Effector CD8-positive, alpha-beta T cell (primary cell): ENCODE data around the gene LYPD8.
"Not testable (repeated sequence)": the region's sequence is repeated elsewhere in the genome, so short reads cannot be mapped to it uniquely, and the experiment has no call there.

ENCODE experiments used
- DNase-seq: peaks from one replicate; lab custom pipeline; 2025; lab: John Stamatoyannopoulos, UW
- total RNA-seq, 4 experiments: gene quantifications; one replicate each; lab custom pipeline; 2026; lab: John Stamatoyannopoulos, UW

Gene LYPD8, protein sequence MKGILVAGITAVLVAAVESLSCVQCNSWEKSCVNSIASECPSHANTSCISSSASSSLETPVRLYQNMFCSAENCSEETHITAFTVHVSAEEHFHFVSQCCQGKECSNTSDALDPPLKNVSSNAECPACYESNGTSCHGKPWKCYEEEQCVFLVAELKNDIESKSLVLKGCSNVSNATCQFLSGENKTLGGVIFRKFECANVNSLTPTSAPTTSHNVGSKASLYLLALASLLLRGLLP
- 0 reads per million in 4 experiments for total RNA-seq

DNA sequence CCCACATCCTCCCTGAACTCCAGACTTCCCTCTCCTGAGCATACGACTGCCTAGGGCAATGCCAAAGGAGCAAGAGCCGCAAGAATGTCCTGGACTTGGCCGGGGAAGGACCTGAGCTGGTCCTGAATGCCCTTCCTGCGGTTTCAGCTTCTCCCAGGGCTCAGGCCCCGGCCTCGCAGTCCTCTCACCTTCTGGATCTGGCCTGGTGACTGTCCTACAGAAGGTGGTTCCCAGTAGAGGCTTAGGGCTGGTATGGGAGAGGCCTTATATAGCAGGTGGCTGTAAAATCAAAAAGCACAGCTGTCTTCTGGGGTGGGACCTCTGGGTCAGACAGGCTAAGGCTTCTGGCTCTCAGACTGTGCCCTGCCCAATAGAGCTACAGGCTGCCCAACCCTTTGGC, at the start of gene LYPD8:
TSS of gene LYPD8 (minus strand) at position 243 of the 400 bp plus-strand sequence. CDS start 4,678 bp downstream, outside the sequence.
- DNase-seq, result no peak

DNA sequence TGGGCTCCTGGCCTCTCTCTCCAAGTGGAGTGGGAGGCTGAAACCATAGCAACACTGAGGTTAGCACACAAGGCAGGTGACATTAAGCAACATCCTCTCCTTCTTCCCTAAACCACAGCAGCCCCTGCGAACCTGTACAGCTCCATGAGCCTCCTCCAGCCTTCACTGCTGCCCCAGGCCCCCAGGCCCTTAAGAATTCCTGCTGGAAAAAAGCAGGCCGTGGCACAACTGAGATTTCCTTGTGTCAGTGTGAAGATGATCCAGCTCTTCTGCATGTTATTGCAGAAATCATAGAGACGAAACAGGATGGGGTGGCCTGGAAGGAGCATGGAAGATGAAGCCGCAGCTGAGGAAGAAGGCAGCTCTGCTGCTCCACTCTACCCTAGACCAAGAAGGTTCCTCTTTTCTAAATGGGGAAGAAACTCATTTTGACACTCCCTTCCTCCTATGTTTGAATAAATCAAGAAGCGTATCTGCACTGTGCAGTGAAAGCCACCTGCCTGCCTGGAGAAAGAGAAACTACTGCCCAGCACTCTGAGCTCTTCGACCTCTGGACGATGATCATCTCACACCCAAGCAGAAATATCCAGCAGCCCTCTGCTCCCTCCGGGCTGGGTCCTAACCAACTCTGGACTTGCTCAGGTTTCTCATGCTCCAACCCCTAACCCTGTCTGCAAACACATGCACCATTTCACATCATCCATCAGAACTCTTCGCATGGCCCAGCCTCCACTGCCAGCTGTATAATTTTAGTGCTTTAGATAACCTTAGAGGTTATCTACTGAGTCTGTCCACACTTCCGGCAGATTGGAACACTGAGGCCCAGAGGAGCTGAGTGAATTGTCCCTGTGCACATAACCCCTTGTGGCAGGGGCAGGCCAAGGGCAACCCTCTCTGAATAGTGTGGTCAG, 49.5 kb upstream of the LYPD8 start:
- no peak for DNase-seq

DNA sequence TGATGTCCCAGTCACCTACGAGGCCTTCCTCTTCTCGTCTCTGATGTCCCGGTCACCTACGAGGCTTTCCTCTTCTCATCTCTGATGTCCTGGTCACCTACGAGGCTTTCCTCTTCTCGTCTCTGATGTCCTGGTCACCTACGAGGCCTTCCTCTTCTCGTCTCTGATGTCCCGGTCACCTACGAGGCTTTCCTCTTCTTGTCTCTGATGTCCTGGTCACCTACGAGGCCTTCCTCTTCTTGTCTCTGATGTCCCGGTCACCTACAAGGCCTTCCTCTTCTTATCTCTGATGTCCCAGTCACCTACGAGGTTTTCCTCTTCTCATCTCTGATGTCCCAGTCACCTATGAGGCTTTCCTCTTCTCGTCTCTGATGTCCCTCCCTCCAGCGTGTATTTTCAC, 47.9 kb upstream of the LYPD8 start:
- DNase-seq, result not testable (repeated sequence)

DNA sequence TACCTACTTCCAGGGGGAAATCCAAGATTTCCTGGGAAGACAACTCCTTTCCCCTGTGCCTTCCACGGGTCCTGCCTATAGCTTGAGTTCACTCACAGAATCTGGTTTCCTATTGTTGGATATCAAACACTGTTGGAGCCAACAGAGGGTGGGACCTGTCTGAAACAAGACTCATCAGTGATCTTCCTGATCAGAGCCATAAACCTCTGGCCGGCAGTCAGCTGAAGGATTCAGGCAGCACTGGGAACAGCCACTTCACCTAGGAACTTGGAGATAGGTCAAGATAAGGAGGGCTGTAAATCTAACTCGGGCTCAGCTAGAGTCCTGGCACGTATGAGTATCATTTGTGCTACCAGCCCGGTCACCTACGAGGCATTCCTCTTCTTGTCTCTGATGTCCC, 46.9 kb upstream of the LYPD8 start:
- DNase-seq, result no peak

DNA sequence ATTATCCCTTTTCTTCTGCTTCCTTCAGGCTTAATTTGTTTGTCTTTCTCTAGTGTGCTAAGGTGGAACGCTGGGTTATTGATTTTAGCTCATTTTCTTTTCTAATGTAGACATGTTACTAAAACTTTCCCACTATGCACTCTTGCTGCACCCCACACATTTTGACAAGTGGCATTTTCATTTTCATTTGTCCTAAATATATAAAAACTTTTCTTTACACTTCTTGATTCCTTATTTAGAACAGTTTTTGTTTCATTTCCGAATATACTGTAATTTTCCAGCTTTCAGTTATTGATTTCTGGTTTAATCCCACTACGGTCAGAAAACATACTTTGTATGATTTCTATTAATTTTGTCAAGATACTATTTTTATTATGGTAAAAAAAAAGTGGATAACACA, 44.9 kb upstream of the LYPD8 start:
- no peak for DNase-seq

DNA sequence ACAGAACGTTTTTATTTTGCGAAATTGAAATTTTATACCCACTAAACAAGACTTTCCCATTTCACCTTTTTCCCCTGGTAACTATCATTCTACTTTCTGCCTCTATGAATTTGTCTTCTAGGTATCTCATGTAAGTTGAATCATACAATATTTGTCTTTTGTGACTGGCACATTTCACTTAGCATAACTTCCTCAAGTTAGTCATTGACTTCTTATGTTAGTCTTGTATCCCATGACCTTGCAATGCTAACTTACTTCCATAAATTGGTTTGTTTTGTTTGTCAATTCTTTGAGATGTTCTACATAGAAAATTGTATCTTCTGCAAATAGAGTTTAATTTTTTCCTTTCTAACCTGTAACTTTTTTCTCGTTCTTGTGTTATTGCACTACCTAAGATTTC, 43.2 kb upstream of the LYPD8 start:
- no peak for DNase-seq

DNA sequence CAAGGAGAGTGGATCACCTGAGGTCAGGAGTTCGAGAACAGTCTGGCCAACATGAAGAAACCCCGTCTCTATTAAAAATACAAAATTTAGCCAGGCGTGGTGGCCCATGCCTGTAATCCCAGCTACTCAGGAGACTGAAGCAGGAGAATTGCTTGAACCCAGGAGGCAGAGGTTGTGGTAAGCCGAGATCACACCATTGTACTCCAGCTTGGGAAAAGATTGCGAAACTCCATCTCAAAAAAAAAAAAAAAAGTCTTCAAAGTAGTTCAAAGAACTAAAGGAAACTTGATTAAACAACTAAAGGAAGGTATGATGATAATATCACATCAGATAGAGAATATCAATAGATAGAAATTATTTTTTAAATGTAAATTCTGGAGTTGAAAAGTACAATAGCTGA, 39.1 kb upstream of the LYPD8 start:
- DNase-seq, result not testable (repeated sequence)

DNA sequence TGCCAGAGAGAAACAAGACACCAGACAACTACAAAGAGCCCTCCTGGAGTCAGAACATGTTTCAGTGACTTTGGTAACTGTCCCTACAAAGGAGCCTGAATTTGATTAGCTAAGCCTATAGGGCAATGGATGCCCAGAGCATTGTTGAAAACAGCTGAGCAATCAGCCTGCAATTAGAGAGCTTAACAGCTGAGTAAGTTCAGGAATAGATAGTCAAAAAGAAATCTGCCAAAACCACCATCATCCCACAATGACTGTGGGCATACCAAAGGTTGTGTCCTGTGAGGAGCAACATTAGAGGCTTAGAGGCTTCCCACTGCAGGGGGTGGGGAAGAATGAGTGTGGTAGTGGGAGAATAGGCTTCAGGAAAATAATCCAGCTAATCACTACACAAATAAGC, 38.0 kb upstream of the LYPD8 start:
- DNase-seq, result no peak

DNA sequence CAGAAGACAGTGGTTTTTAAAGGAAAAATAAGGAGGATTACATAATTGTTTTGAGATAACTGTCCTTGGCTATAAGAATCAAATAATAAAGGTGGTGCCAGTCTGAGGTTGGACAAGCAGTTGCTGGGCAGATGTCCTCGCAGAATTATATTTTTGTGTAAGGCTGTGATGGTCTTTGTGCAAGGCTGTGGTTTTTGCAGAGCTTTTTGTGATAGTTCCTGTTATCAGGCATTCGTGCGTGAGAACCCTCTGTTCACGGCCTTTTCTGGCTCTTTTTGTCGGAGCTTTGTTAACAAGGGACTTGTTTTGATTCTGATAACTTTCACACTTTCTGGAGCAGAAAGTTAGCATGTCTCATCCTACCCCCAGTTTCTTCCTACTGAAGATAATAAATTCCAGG, 36.8 kb upstream of the LYPD8 start:
- DNase-seq, result no peak

DNA sequence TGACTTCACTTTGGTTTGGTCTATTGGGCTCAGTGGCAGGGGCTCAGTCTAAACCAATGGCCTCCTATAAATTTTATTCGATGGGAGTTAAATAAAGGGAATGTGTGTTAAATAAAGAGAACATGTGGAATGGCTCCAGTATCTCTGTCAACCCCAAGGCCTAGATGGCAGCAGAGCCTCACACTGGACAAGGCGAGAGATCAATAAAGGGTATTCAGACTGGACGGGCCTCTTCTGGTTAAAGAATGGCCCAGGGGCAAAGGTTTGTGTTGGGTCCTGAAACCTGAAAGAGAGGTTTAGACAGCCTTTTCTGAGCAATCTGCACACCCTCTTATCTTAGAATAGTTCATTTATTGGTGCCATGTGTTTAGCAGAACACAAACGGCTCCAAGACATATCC, 35.5 kb upstream of the LYPD8 start:
- DNase-seq, result no peak

DNA sequence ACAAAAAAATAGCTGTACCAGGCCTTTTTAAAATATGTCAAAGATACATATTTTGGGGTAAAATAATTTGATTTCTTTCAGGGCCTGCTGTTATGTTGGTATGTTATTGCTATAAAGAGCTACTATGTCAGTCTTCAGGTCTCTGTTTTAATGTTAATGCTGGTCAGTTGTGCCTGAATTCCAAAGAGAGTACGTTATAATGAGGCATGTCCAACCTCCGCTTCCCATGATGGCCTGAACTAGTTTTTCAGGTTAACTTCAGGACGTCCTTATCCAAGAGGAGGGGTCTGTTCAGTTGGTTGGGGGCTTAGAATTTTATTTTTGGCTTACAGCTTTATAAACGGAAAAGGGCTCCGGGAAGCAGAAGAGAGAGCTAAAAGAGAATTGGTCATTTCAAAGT, 34.9 kb upstream of the LYPD8 start:
- DNase-seq, result no peak

DNA sequence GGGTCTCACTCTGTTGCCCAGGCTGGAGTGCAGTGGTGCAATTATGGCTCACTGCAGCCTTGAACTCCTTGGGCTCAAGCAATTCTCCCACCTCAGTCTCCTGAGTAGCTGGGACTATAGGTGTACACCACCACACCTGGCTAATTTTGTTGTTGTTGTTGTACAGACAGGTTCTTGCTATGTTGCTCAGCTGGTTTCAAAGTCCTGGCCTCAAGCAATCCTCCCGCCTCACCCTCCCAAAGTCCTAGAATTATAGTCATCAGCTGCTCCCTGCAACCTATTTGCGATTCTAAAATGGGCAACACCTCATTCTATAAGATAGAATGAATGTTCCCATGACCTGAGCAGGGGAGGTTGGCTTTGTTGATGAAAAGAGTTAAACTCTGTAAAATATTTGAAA, 33.8 kb upstream of the LYPD8 start:
- not testable (repeated sequence) for DNase-seq

DNA sequence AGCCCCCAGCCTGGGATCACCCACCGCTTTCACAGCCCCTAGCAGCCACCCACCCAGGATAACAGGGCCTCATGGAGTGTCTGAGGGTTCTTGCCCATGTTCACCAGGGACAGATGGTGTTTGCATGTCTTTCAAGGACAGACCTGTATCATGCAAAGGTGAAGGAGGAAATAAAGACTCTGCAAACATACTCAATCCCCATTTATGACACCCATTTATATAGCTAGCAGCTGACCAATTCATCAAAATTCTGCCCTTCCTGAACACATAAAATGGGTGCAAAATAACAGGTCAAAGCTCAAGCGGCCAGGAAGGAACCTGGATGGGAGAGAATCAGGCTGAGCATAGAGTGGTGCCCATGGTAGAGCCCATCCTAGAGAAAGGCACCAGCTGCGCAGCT, 32.8 kb upstream of the LYPD8 start:
- DNase-seq, result no peak

DNA sequence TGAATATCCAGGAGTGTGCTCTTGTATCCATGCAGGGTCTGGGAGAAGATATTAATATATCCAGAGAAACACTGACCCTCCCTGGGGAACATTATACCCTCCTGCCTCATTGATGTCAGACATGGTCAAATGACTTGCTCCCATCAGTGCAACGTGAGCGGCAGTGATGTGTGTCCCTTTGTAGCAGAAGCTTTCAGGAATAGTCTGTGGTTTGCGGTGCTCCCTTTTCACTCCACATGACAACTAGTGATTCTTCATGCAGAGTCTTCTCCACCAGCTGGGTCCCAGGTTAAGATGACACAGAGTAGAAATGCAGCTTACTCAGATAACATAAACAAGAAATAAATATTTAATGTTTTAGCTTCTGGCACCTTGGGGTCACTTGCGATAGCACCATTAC, 31.9 kb upstream of the LYPD8 start:
- DNase-seq, result no peak

DNA sequence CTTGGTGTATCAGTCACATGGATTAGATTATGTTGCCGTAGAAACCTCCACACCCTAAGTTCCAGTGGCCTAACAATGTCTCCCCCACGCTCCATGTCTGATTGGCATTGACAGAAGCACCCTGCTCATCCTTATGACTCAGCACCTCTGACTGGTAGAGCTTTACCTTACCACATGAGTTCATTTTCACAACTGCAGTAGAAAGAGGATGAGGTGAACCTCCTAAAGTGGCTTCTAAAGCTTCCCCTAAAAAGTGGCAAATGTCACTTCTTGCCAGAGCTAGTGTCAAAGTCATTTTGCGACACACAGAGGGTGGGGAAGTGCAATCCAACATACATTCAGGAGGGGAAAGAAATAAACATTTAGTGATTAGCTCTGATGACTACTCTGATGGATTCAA, 30.6 kb upstream of the LYPD8 start:
- no peak for DNase-seq

DNA sequence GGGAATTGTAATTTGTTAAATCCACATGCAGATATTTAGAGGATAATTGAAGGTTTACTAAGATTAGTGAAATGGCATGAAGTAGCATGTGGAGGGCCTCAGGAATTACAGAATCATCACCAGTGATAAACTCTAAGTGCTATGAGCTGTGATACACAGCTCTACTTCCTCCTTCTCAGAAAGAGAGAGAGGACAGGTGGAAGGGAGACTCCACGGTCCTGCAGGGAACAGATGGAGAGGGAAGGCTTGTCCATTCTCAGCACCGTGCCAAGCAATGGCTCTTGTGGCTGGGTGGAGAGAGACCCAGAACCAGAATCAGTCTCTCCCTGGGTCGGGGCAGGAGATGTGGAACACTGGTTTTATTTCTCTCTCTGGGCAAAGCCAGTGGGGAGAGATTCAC, 27.8 kb upstream of the LYPD8 start:
- DNase-seq, result no peak

DNA sequence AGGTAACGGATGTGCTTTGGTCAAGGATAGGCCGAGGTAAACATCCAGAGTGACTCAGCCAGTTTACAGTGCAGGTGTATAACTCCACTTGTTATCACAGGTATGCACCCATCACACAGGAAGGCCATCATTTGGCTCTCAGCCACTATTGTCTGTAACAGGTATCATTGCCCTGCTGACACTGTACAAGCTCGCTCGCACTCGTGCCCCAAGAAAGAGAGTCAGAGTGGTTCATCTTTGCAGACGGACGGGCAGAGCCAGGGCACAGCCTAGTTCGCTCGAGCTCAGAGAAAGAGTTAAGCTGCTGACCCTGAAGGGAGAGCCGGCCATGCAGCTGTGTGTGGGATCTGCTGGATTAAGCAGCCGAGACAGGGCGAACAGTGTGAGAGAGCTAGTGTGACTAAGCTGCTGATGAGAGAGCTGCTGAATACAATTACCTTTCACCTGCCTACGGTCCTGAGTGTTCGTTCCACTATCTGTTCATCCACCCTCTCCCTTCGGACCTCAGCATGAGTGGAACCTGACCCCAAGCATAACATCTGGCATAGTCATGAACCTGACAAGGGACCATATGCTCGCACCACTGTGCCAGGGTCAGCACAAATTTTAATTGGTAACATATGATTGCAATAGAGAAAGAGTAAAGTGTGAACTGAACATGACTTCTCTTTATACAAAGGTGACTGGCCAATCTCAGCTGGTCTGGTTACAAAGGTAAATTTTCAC, 27.0 kb upstream of the LYPD8 start:
- DNase-seq, result no peak

DNA sequence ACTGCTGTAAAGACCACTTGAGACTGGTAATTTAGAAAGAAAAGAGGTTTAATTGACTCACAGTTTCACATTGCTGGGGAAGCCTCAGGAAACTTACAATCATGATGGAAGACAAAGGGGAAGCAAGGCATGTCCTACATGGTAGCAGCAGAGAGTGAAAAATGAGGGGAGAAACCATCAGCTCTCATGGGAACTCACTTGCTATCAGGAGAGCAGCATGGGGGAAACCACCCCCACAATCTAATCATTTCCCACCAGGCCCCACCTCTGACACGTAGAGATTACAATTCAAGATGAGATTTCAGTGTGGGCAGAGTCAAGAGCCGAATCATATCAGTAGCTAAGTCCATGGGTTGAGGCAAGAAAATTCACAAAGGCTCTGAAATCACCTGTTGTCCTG, 23.8 kb upstream of the LYPD8 start:
- DNase-seq, result no peak

DNA sequence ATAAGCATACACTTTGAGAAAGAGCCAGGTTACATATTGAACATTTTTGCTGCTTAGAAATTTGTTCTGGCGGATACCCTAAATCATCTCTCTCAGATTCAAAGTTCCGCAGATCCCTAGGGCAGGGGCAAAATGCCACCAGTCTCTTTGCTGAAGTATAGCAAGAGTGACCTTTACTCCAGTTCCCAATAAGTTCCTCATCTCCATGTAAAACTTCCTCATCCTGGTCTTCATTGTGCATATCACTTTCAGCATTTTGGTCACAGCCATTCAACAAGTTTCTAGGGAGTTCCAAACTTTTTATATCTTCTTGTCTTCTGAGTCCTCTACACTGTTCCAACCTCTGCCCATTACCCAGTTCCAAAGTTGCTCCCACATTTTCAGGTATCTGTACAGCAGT, 23.3 kb upstream of the LYPD8 start:
- no peak for DNase-seq

DNA sequence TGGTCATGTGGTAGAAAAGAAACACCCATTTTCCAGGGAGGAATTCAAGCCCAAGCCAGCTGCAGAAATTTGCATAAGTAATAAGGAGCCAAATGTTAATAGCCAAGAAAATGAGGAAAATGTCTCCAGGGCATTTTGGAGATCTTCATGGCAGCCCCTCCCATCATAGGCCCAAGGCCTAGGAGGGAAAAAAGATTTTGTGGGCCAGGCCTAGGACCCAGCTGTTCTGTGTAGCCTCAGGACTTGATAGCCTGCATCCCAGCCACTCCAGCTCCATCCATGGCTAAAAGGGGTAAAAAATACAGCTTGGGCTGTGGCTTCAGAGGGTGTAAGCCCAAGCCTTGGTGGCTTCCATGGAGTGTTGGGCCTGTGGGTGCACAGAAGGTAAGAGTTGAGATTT, 21.4 kb upstream of the LYPD8 start:
- DNase-seq, result no peak

DNA sequence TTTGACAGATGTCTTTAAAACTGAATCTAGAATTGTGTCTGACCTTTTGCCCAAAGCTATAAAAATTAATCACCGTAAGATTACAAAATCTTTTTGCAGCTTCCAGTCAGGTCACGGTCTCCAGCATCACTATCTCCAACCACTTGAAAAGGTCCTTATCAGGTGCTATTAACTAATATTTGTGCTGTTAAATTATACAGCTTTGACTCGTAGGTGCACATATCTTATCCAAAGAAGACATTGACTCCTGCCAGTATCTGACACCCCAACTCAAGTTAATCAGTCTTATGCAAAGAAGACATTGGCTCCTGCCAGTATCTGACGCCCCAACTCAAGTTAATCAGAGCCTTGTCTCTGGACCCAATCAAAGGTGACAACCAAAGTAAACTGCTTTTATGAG, 19.9 kb upstream of the LYPD8 start:
- DNase-seq, result no peak

DNA sequence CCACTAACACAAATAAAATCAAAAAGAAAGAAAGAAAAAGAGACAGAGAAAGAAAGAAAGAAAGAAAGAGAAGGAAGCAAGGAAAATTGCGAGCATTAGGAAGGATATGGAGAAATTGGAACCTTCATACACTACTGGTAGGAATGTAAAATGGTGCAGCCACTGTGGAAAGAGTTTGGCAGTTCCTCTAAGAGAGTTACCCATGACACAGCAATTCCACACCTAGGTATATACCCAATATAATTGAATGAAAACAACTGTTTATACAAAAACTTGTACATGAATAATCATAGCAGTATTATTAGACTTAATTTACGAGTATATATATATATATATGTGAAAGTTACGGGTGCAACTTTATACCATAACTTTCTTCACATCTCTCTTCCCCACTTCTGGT, 4.1 kb upstream of the LYPD8 start:
- no peak for DNase-seq

DNA sequence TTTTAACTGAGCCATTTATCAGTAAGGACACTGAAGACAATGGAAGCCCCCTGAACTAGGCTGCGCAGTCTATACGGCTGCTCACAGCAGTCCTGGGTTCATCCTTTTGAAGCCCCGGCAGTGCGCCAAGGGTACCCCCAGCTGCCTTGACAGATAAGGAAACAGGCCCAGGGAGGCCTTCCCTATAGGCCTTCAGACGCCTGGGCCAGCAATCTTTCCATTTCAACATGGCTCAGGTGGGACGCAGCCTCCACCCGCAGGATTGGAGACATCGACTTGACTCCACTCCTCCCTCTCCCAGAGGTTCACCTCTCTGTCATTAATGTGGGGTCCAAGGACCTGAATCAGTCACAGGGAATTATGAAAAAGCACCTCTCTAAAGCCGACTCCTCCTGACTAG, 2.8 kb upstream of the LYPD8 start:
- no peak for DNase-seq
